Esophagus muscularis mucosa (tissue), 4 donors: ENCODE data around the gene H2AZ2. TPM values are rescaled to one million over a fixed set of nuclear protein-coding genes. Genes with fewer than 3 reads are reported as not detected.
"Not testable (repeated sequence)": the region's sequence is repeated elsewhere in the genome, so short reads cannot be mapped to it uniquely, and the experiment has no call there.

Experiments
- DNase-seq: peaks from one replicate; pipeline ENCODE4 v3.0.0-alpha.2; 2017; ENCODE audit errors: extremely low spot score
- H3K27ac ChIP-seq, 4 donors: fragments of 200-600 bp; sonication (generic); replicated peaks in 1 of 4; 1 replicate in 3 of 4; 2 replicates in 1 of 4; pipeline ENCODE4 v1.5.1; 2016 to 2019; ENCODE audit warnings: mild to moderate bottlenecking in 1 of 4
- H3K27me3 ChIP-seq, 4 donors: fragments of 200-600 bp; sonication (generic); one replicate each; pipeline versions ENCODE4 v1.5.1 to v1.6.0; 2016 to 2019
- H3K36me3 ChIP-seq, 4 donors: fragments of 200-600 bp; sonication (generic); one replicate each; pipeline ENCODE4 v1.5.1; 2016 to 2019
- H3K4me1 ChIP-seq, 4 donors: fragments of 200-600 bp; sonication (generic); one replicate each; pipeline ENCODE4 v1.5.1; 2016 to 2019
- H3K4me3 ChIP-seq, 4 donors: fragments of 200-600 bp; sonication (generic); 1 replicate in 2 of 4; 2 replicates in 2 of 4; pipeline ENCODE4 v1.5.1; 2016 to 2019; ENCODE audit warnings: mild to moderate bottlenecking in 4 of 4, moderate library complexity in 1 of 4
- H3K9me3 ChIP-seq, 4 donors: fragments of 200-600 bp; sonication (generic); 1 replicate in 3 of 4; 2 replicates in 1 of 4; pipeline ENCODE4 v1.5.1; 2016 to 2019
- EP300 ChIP-seq: sonication (generic); formaldehyde crosslinking; IDR thresholded peaks from one replicate; pipeline ENCODE4 v1.6.1; 2017; ENCODE audit warnings: antibody characterized with exemption
- POLR2A ChIP-seq: fragments of 450-650 bp; IDR thresholded peaks from one replicate; pipeline ENCODE4 v1.6.1; 2017; ENCODE audit warnings: antibody characterized with exemption, moderate library complexity, mild to moderate bottlenecking, low read depth
- POLR2AphosphoS5 ChIP-seq, 2 donors: sonication (generic); formaldehyde crosslinking; IDR thresholded peaks; one replicate each; pipeline ENCODE4 v1.6.1; 2017; ENCODE audit warnings: antibody characterized with exemption in 2 of 2
- WGBS: methylation state at CpG from one replicate; pipeline ENCODE4 v1.1.5; 2018; 5-methylcytosine and 5-hydroxymethylcytosine counted together
- intact Hi-C: fragments of 100-400 bp; cut with DNase I; formaldehyde crosslinking; loops from one replicate; pipeline ENCODE4 v1.15.1; 2023
- total RNA-seq, 4 donors: library from RNA; depleted of rRNA; stranded (reverse); fragments of >200 nt; gene quantifications; one replicate each; pipeline versions ENCODE4 v1.1.0 to v1.2.1, GENCODE V29; 2016
- TF ChIP-seq, protein P1 (sequence below), 3 experiments: fragments of 200-600 bp in 2 of 3; fragments of 450-650 bp in 1 of 3; sonication (generic) in 2 of 3; IDR thresholded peaks; one replicate each; pipeline ENCODE4 v1.5.1; 2017 to 2019; ENCODE audit warnings: antibody characterized with exemption in 3 of 3, mild to moderate bottlenecking in 2 of 3, moderate library complexity in 1 of 3

Gene H2AZ2
- total RNA-seq, 4 donors from 2014 or later, result 175 to 227 (median 203) TPM

GRCh38 chr7:44808914-44809393 is 38.9 kb downstream of the H2AZ2 start:
- no peaks in the 10 kb centered on the region for H3K27me3 ChIP-seq
- H3K27ac ChIP-seq, result no peak overlapping the region
- H3K9me3 ChIP-seq, result no peaks in the 10 kb centered on the region
- H3K4me1 ChIP-seq, result no peaks in the 10 kb centered on the region
- DNase-seq, result no peak
- H3K4me3 ChIP-seq, result no peak overlapping the region
- WGBS, result 85% methylated on average over 4 of the region's 4 CpGs
- TF ChIP-seq, protein P1, sequence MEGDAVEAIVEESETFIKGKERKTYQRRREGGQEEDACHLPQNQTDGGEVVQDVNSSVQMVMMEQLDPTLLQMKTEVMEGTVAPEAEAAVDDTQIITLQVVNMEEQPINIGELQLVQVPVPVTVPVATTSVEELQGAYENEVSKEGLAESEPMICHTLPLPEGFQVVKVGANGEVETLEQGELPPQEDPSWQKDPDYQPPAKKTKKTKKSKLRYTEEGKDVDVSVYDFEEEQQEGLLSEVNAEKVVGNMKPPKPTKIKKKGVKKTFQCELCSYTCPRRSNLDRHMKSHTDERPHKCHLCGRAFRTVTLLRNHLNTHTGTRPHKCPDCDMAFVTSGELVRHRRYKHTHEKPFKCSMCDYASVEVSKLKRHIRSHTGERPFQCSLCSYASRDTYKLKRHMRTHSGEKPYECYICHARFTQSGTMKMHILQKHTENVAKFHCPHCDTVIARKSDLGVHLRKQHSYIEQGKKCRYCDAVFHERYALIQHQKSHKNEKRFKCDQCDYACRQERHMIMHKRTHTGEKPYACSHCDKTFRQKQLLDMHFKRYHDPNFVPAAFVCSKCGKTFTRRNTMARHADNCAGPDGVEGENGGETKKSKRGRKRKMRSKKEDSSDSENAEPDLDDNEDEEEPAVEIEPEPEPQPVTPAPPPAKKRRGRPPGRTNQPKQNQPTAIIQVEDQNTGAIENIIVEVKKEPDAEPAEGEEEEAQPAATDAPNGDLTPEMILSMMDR (IDR thresholded peaks at IDR 0.05), result no peak
- TF ChIP-seq EP300 (no peak), POLR2A (no peak), POLR2AphosphoS5 (IDR thresholded peaks at IDR 0.05) (no peak)
- intact Hi-C loops, result no loop called here
- peaks cover under 1 to 17% (median 12%) of the 10 kb centered on the region in 4 donors for H3K36me3 ChIP-seq

GRCh38 chr7:44805950-44806349 is 41.9 kb downstream of the H2AZ2 start:
- no peaks in the 10 kb centered on the region for H3K27me3 ChIP-seq
- no peak overlapping the region for H3K27ac ChIP-seq
- peaks cover 29 to 47% (median 41%) of the 10 kb centered on the region in 4 donors for H3K36me3 ChIP-seq
- TF ChIP-seq POLR2AphosphoS5 (IDR thresholded peaks at IDR 0.05), result no peak
- TF ChIP-seq, protein P1 (IDR thresholded peaks at IDR 0.05), result no peak
- TF ChIP-seq EP300, result no peak
- TF ChIP-seq POLR2A, result no peak
- DNase-seq, result no peak
- no peaks in the 10 kb centered on the region for H3K9me3 ChIP-seq
- intact Hi-C loops, result no loop called here
- no peaks in the 10 kb centered on the region for H3K4me1 ChIP-seq
- WGBS, result 87% methylated on average over 5 of the region's 5 CpGs
- H3K4me3 ChIP-seq, result no peak overlapping the region

- H3K27ac ChIP-seq, H3K27me3 ChIP-seq, H3K9me3 ChIP-seq, DNase-seq, intact Hi-C loops, H3K4me3 ChIP-seq: not testable (repeated sequence)
- 89% methylated on average over 10 of the region's 10 CpGs for WGBS
- H3K4me1 ChIP-seq, result peaks cover 11 to 17% (median 15%) of the 10 kb centered on the region in 4 donors
- H3K36me3 ChIP-seq, result peaks cover 46 to 66% (median 59%) of the 10 kb centered on the region in 4 donors
These were observed 43.9 kb downstream of the H2AZ2 start for GRCh38 chr7:44803828-44804519.

GRCh38 chr7:44802418-44803025 is 45.4 kb downstream of the H2AZ2 start:
- intact Hi-C loops, result no loop called here
- H3K4me1 ChIP-seq, result peaks cover 22 to 31% (median 29%) of the 10 kb centered on the region in 4 donors
- DNase-seq, result no peak
- no peaks in the 10 kb centered on the region for H3K27me3 ChIP-seq
- H3K27ac ChIP-seq, result no peak overlapping the region
- H3K36me3 ChIP-seq, result peaks cover 46 to 71% (median 60%) of the 10 kb centered on the region in 4 donors
- 90% methylated on average over 5 of the region's 5 CpGs for WGBS
- TF ChIP-seq POLR2AphosphoS5 (IDR thresholded peaks at IDR 0.05) (no peak), EP300 (no peak), POLR2A (no peak)
- TF ChIP-seq, protein P1 (IDR thresholded peaks at IDR 0.05), result no peak
- H3K9me3 ChIP-seq, result no peaks in the 10 kb centered on the region
- no peak overlapping the region for H3K4me3 ChIP-seq

GRCh38 chr7:44801890-44802289 is 46.0 kb downstream of the H2AZ2 start:
- DNase-seq, result no peak
- TF ChIP-seq, protein P1 (IDR thresholded peaks at IDR 0.05), result no peak
- TF ChIP-seq POLR2AphosphoS5 (IDR thresholded peaks at IDR 0.05), result no peak
- TF ChIP-seq POLR2A, result no peak
- TF ChIP-seq EP300, result no peak
- H3K9me3 ChIP-seq, result no peaks in the 10 kb centered on the region
- no peak overlapping the region for H3K27ac ChIP-seq
- intact Hi-C loops, result no loop called here
- H3K36me3 ChIP-seq, result peaks cover 46 to 71% (median 60%) of the 10 kb centered on the region in 4 donors
- H3K27me3 ChIP-seq, result no peaks in the 10 kb centered on the region
- H3K4me3 ChIP-seq, result no peak overlapping the region
- 86% methylated on average over 5 of the region's 5 CpGs for WGBS
- H3K4me1 ChIP-seq, result peaks cover 22 to 31% (median 29%) of the 10 kb centered on the region in 4 donors
